Endothelial cell of umbilical vein (primary cell): Measurements from ENCODE around the gene DGKG. TPM values are rescaled to one million over a fixed set of nuclear protein-coding genes. Genes with fewer than 3 reads are reported as not detected.

ENCODE experiments used
- BruUV-seq: library from RNA; stranded (reverse); fragments of 400-500 nt; replicated peaks from 2 replicates; lab custom pipeline; 2021; lab: Mats Ljungman, UMichigan
- CTCF ChIA-PET: fragments of 300-600, 350-600 bp; sonication (Branson Sonifier 250); formaldehyde crosslinking; loops from one replicate; lab custom pipeline; 2021; ENCODE audit warnings: antibody characterized with exemption, inconsistent platforms; lab: Charles Lee
- POLR2A ChIA-PET: fragments of 300-600, 350-600 bp; sonication (Branson Sonifier 250); formaldehyde crosslinking; loops from one replicate; lab custom pipeline; 2021; ENCODE audit warnings: antibody characterized with exemption, inconsistent platforms; lab: Charles Lee
- DNase-seq: peaks from one replicate; pipeline ENCODE4 v3.0.0-alpha.2; 2011; ENCODE audit warnings: low read depth, low spot score
- FAIRE-seq: peaks from 2 replicates; lab custom pipeline; 2011; peaks lifted over from hg19 to GRCh38; lab: Jason Lieb, UNC
- H2AFZ ChIP-seq: 2 replicates; pipeline ENCODE4 v1.6.0; 2012; ENCODE audit warnings: low read depth, low read length, control low read depth, inconsistent platforms
- H3K27ac ChIP-seq: 2 replicates; pipeline ENCODE4 v1.5.1; 2011; ENCODE audit warnings: low read depth, mild to moderate bottlenecking, control low read depth, low read length, moderate library complexity; ENCODE audit not compliant: insufficient read depth
- H3K27me3 ChIP-seq, 2 experiments: 2 replicates each; pipeline versions ENCODE4 v1.6.0 to v1.6.1; 2011; ENCODE audit warnings: low read length in 2 of 2, mixed read lengths in 1 of 2; ENCODE audit not compliant: control insufficient read depth in 2 of 2, insufficient read depth in 2 of 2
- H3K36me3 ChIP-seq, 2 experiments: 2 replicates in 1 of 2; 3 replicates in 1 of 2; pipeline ENCODE4 v1.5.1; 2011; ENCODE audit warnings: low read length in 2 of 2, mild to moderate bottlenecking in 1 of 2, moderate library complexity in 1 of 2; ENCODE audit not compliant: control insufficient read depth in 2 of 2, insufficient read depth in 2 of 2; ENCODE audit errors: extremely low read depth in 1 of 2
- H3K4me1 ChIP-seq: 3 replicates; pipeline ENCODE4 v1.5.1; 2011; ENCODE audit warnings: mild to moderate bottlenecking, low read length; ENCODE audit not compliant: control insufficient read depth, insufficient read depth; ENCODE audit errors: extremely low read depth
- H3K4me2 ChIP-seq: 2 replicates; pipeline ENCODE4 v1.6.1; 2011; ENCODE audit warnings: low read length, control low read depth, mixed read lengths; ENCODE audit not compliant: insufficient read depth
- H3K4me3 ChIP-seq, 3 experiments: fragments of 200-600 bp in 1 of 3; sonication (generic), shearing (Covaris generic) in 1 of 3; replicated peaks in 1 of 3; 2 replicates each; pipeline ENCODE4 v1.5.1; 2011 to 2016; ENCODE audit warnings: control low read depth in 3 of 3, low read length in 3 of 3, mild to moderate bottlenecking in 2 of 3, inconsistent platforms in 1 of 3, low read depth in 1 of 3, moderate library complexity in 1 of 3; ENCODE audit not compliant: insufficient read depth in 1 of 3
- H3K79me2 ChIP-seq: 2 replicates; pipeline ENCODE4 v1.6.0; 2012; ENCODE audit warnings: low read length, inconsistent platforms; ENCODE audit not compliant: control insufficient read depth, insufficient read depth
- H3K9ac ChIP-seq: replicated peaks from 2 replicates; pipeline ENCODE3; 2011; ENCODE audit warnings: low read length, control low read depth; ENCODE audit not compliant: insufficient read depth; ENCODE audit errors: extremely low read depth
- H3K9me1 ChIP-seq: replicated peaks from 3 replicates; pipeline ENCODE4 v1.6.0; 2011; ENCODE audit warnings: mild to moderate bottlenecking, low read length; ENCODE audit not compliant: control insufficient read depth, insufficient read depth; ENCODE audit errors: extremely low read depth
- H3K9me3 ChIP-seq: replicated peaks from 2 replicates; pipeline ENCODE4 v1.5.1; 2012; ENCODE audit warnings: low read length, inconsistent platforms; ENCODE audit not compliant: control insufficient read depth, insufficient read depth
- H4K20me1 ChIP-seq: replicated peaks from 2 replicates; pipeline ENCODE3; 2011; ENCODE audit warnings: mild to moderate bottlenecking, low read length; ENCODE audit not compliant: control insufficient read depth, insufficient read depth; ENCODE audit errors: extremely low read depth
- EZH2 ChIP-seq: IDR thresholded peaks from 2 replicates; pipeline ENCODE4 v1.6.1; 2012; ENCODE audit warnings: borderline replicate concordance, low read depth, mild to moderate bottlenecking, moderate library complexity, low read length, inconsistent platforms; ENCODE audit not compliant: severe bottlenecking
- FOS ChIP-seq: IDR thresholded peaks from 2 replicates; pipeline ENCODE4 v1.6.1; 2011; ENCODE audit warnings: mild to moderate bottlenecking, low read length, moderate library complexity, borderline replicate concordance; ENCODE audit not compliant: insufficient read depth
- GATA2 ChIP-seq: IDR thresholded peaks from 2 replicates; pipeline ENCODE4 v1.7.0; 2011; ENCODE audit warnings: low read depth, mild to moderate bottlenecking, moderate library complexity, mixed read lengths, low read length; ENCODE audit not compliant: insufficient read length, insufficient read depth
- JUN ChIP-seq: IDR thresholded peaks from 2 replicates; pipeline ENCODE4 v1.6.1; 2011; ENCODE audit warnings: borderline replicate concordance, low read depth; ENCODE audit not compliant: insufficient read length, insufficient read depth
- MYC ChIP-seq: IDR thresholded peaks from one replicate; pipeline ENCODE4 v1.6.1; 2011; ENCODE audit warnings: mild to moderate bottlenecking, low read depth, low read length
- POLR2A ChIP-seq: IDR thresholded peaks from 2 replicates; pipeline ENCODE4 v1.6.1; 2012; ENCODE audit warnings: low read depth, mild to moderate bottlenecking, control low read depth, low read length
- POLR2AphosphoS5 ChIP-seq: IDR thresholded peaks from 2 replicates; pipeline ENCODE4 v1.6.1; 2012; ENCODE audit warnings: low read depth, mild to moderate bottlenecking, control low read depth, low read length, moderate library complexity; ENCODE audit not compliant: insufficient read depth
- dilution Hi-C: fragments of 300-500 bp; cut with MboI; formaldehyde crosslinking; loops from one replicate; pipeline ENCODE4 v1.15.0; 2019; ENCODE audit warnings: low sequenced_read_pairs; ENCODE audit not compliant: extremely low pct_ligation_motif_present
- intact Hi-C: fragments of 100-400 bp; cut with micrococcal nuclease; formaldehyde crosslinking; loops from one replicate; pipeline ENCODE4 v1.10.0; 2022
- polyA plus RNA-seq, 4 experiments: library from polyadenylated mRNA; depleted of rRNA in 3 of 4; stranded (reverse) in 3 of 4; unstranded in 1 of 4; fragments of >200 nt; gene quantifications; 2 replicates each; pipeline versions ENCODE4 v1.2.1 to v1.2.3, GENCODE V29; 2011 to 2012; ENCODE audit warnings: missing spikeins in 1 of 4
- total RNA-seq: library from RNA; stranded (reverse); gene quantifications from 2 replicates; pipeline ENCODE4 v1.2.3, GENCODE V29; 2021
- TF ChIP-seq, protein P1 (sequence below): IDR thresholded peaks from 2 replicates; pipeline ENCODE4 v1.6.1; 2011; ENCODE audit not compliant: insufficient read depth, insufficient read length
- TF ChIP-seq, protein P2 (sequence below), 2 donors: IDR thresholded peaks; 1 replicate in 1 of 2; 2 replicates in 1 of 2; pipeline ENCODE4 v1.5.1; 2011; ENCODE audit warnings: low read length in 2 of 2, mild to moderate bottlenecking in 2 of 2, moderate library complexity in 2 of 2, control low read depth in 1 of 2, inconsistent platforms in 1 of 2, low read depth in 1 of 2; ENCODE audit not compliant: insufficient read depth in 1 of 2; ENCODE audit errors: extremely low read depth in 1 of 2

DGKG gene
- total and polyA plus RNA-seq, 2 donors (not counting 3 experiments of a cell fraction or from before 2014, with no cell fraction given), result not detected

DNA sequence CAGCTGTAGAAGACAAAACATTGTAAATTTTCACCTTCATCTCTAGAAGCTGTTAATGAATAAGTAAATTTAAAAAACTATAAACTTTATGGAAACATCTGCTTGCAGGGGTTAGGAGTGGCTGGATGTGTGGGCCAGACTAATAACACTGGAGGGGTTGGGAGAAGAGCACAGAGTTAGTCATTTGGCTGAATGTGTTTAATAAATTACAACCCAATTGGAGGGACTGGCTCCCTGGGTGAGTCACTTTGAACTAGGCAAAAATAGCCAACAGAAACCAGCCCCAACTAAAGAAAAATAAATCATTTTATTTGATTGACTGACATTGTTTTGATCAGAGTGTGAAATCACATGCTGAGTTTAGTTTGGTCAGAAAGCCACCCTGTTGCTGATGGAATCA, 21.8 kb downstream of the DGKG start:
- no peaks in the 10 kb centered on the region for H3K36me3 ChIP-seq
- H3K79me2 ChIP-seq, result no peaks in the 10 kb centered on the region
- dilution Hi-C loops (no loop called here), intact Hi-C loops (no loop called here)
- TF ChIP-seq MYC (no peak), FOS (no peak), POLR2A (no peak), GATA2 (no peak), POLR2AphosphoS5 (no peak), JUN (no peak), EZH2 (no peak)
- TF ChIP-seq, protein P1, sequence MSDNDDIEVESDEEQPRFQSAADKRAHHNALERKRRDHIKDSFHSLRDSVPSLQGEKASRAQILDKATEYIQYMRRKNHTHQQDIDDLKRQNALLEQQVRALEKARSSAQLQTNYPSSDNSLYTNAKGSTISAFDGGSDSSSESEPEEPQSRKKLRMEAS, result no peak
- TF ChIP-seq, protein P2, sequence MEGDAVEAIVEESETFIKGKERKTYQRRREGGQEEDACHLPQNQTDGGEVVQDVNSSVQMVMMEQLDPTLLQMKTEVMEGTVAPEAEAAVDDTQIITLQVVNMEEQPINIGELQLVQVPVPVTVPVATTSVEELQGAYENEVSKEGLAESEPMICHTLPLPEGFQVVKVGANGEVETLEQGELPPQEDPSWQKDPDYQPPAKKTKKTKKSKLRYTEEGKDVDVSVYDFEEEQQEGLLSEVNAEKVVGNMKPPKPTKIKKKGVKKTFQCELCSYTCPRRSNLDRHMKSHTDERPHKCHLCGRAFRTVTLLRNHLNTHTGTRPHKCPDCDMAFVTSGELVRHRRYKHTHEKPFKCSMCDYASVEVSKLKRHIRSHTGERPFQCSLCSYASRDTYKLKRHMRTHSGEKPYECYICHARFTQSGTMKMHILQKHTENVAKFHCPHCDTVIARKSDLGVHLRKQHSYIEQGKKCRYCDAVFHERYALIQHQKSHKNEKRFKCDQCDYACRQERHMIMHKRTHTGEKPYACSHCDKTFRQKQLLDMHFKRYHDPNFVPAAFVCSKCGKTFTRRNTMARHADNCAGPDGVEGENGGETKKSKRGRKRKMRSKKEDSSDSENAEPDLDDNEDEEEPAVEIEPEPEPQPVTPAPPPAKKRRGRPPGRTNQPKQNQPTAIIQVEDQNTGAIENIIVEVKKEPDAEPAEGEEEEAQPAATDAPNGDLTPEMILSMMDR (IDR thresholded peaks at IDR 0.05; ENCODE audit: extremely low read depth in 1 of 2, insufficient read depth in 1 of 2, low read depth in 1 of 2, low read length in 2 of 2), result no peak
- H3K4me1 ChIP-seq, result no peaks in the 10 kb centered on the region
- no peak overlapping the region for H2AFZ ChIP-seq
- H4K20me1 ChIP-seq, result no peaks in the 10 kb centered on the region
- no peaks in the 10 kb centered on the region for H3K27me3 ChIP-seq
- FAIRE-seq (no peak), DNase-seq (no peak)
- ChIA-PET CTCF (interaction anchor here (1.3 kb wide), 1 partner anchor 18 kb away, joined by 3 read pairs; no protein-coding TSS in a partner anchor), POLR2A (no interaction called here)
- H3K27ac ChIP-seq, result no peak overlapping the region
- no peak overlapping the region for H3K4me3 ChIP-seq
- no peaks in the 10 kb centered on the region for H3K9me3 ChIP-seq
- H3K9me1 ChIP-seq, result no peaks in the 10 kb centered on the region
- no TSS peak for BruUV-seq
- H3K4me2 ChIP-seq, result no peak overlapping the region
- H3K9ac ChIP-seq, result no peak overlapping the region
